ENCODE measurements around the gene KRI1. TPM values are rescaled to one million over a fixed set of nuclear protein-coding genes. Genes with fewer than 3 reads are reported as not detected.

Gene KRI1
- total RNA-seq, 3 donors from 2014 or later, result 16.4 to 23.6 (median 17.6) TPM

DNA sequence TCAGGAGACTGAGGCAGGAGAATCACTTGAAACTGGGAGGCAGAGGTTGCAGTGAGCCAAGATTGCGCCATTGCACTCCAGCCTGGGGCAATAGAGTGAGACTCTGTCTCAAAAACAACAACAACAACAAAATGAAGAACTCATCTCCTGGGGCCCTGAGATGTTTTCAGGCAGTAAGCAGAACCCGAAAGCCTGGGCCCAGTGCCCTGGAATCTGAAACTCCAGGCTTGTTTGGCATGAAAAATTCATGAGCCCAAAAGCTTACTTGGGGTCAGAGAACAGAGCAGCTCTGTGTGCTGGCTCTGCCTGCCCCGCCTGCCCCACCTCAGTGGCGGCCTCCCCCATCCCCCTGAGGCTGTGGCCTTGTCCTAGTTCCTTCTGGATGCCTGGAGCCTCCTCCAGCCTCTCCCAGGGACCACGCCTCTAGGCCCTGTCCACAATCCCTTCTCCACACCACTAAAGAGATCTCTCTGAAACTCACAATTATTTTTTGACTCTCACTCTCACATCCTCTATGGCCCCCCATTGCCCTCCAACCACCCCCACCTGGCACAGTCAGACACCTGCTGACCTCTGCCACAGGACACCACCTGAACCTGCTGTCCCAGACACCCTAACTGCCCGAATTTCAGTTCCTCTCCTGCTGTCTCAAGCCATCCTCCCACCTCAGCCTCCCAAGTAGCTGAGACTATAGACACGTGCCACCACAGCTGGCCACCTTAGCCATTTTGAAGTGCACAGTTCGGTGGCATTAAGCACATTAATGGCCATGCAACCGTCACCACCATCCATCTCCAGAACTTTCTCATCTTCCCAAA is 28.2 kb upstream of the KRI1 start:
- Histone ChIP-seq H3K4me1 (peaks cover 4 to 8% of the 10 kb centered on the region in 2 donors), H3K4me3 (no peak overlapping the region), H3K27ac (peak overlapping the region; percentile 76 to 81), H3K27me3 (no peaks in the 10 kb centered on the region), H3K36me3 (no peaks in the 10 kb centered on the region), H3K9me3 (no peaks in the 10 kb centered on the region)
- intact Hi-C loops (cut with DNase I; ENCODE audit: low total_unique reads), result no loop called here
- TF ChIP-seq, protein P1, sequence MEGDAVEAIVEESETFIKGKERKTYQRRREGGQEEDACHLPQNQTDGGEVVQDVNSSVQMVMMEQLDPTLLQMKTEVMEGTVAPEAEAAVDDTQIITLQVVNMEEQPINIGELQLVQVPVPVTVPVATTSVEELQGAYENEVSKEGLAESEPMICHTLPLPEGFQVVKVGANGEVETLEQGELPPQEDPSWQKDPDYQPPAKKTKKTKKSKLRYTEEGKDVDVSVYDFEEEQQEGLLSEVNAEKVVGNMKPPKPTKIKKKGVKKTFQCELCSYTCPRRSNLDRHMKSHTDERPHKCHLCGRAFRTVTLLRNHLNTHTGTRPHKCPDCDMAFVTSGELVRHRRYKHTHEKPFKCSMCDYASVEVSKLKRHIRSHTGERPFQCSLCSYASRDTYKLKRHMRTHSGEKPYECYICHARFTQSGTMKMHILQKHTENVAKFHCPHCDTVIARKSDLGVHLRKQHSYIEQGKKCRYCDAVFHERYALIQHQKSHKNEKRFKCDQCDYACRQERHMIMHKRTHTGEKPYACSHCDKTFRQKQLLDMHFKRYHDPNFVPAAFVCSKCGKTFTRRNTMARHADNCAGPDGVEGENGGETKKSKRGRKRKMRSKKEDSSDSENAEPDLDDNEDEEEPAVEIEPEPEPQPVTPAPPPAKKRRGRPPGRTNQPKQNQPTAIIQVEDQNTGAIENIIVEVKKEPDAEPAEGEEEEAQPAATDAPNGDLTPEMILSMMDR (IDR thresholded peaks at IDR 0.05), result no peak
- TF ChIP-seq POLR2A (IDR thresholded peaks at IDR 0.05) (no peak), POLR2AphosphoS5 (IDR thresholded peaks at IDR 0.05) (no peak)
- DNase-seq (ENCODE audit: low spot score in 2 of 2), result peak in 1 of 2 donors; percentile 78

DNA sequence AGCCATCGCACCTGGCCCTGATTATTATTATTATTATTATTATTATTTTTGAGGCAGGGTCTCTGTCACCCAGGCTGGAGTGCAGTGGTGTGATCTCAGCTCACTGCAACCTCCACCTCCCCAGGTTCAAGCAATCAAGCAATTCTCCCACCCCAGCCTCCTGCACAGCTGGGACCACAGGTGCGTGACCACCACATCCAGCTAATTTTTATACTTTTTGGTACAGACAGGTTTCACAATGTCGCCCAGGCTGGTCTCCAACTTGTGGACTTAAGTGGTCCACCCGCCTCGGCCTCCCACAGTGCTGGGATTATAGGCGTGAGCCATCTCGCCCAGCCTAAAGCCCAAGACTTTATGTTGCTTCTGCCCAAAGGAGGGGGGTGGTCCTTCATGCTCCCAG is 27.3 kb upstream of the KRI1 start:
- Histone ChIP-seq H3K4me1 (peaks cover 4 to 8% of the 10 kb centered on the region in 2 donors), H3K27ac (peak overlapping the region; percentile 76 to 81)
- DNase-seq (ENCODE audit: low spot score in 2 of 2), result no peak

DNA sequence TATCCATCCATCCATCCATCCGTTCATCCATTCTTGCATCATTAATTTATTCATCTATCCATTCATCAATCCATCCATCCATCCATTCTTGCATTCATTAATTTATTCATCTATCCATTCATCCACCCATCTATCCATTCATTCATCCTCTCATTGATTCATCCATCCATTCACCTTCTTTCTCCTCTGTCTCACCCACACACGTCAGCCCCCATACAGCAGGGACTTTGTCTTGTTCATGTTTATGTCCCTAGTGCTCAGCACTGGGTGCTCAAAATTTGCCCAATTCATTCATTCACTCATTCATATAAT is 22.0 kb upstream of the KRI1 start:
- DNase-seq (ENCODE audit: low spot score in 2 of 2), result no peak
- no peaks in the 10 kb centered on the region for H3K4me1 ChIP-seq
- H3K9me3 ChIP-seq, result no peaks in the 10 kb centered on the region
- H3K27ac ChIP-seq, result no peak overlapping the region
- no peaks in the 10 kb centered on the region for H3K27me3 ChIP-seq
- H3K36me3 ChIP-seq, result no peaks in the 10 kb centered on the region
- intact Hi-C loops (cut with DNase I; ENCODE audit: low total_unique reads), result no loop called here
- no peak overlapping the region for H3K4me3 ChIP-seq
- TF ChIP-seq, protein P1 (IDR thresholded peaks at IDR 0.05), result no peak
- TF ChIP-seq POLR2AphosphoS5 (IDR thresholded peaks at IDR 0.05) (no peak), POLR2A (IDR thresholded peaks at IDR 0.05) (no peak)

More for the DNA sequence above, 27.3 kb upstream of the KRI1 start:
- no peaks in the 10 kb centered on the region for H3K36me3 ChIP-seq
- no peak overlapping the region for H3K4me3 ChIP-seq
- no peaks in the 10 kb centered on the region for H3K27me3 ChIP-seq
- intact Hi-C loops (cut with DNase I; ENCODE audit: low total_unique reads), result no loop called here
- H3K9me3 ChIP-seq, result no peaks in the 10 kb centered on the region
- TF ChIP-seq POLR2AphosphoS5 (IDR thresholded peaks at IDR 0.05) (no peak), POLR2A (IDR thresholded peaks at IDR 0.05) (no peak)
- TF ChIP-seq, protein P1 (IDR thresholded peaks at IDR 0.05), result no peak

DNA sequence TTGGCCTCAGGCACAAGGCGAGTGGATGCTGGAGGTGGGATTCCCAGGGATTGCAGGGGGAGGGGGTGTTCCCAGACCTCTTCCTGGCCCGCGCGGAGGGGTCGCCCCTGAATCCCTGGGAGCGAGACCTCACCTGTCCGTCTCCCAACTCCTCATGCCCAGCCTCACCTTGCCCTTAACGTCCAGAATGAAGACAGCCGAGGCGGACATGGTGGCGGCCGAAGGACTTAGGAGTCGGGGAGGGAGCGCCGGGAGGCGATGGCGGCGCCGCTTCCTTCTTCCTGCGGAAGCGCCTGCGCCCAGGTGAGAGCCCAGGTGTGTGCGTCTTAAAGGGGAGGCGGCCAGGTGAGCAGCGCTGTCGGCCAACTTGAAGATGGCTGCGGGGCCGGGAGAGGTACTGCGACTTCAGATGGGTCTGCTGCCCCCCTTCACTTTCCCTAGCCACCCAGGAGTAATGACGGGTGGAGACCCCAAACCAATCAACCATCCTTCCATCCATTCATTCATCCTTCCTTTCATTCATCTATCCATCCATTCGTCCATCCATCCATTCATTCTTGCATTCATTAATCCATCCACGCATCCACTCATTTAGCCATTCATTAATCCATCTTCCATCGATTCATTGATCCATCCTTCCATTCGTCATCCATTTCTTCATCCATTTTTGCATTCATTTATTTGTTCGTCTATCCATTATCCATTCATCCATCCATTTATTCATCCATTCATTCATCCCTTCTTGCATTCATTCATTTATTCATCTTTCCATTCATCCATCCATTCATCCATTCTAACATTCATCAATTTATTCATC is 21.4 kb upstream of the KRI1 start, which contains the start of gene AP1M2:
Gene AP1M2 (minus strand): TSS at position 291 of the 817 bp plus-strand sequence. CDS start 81 bp downstream, at position 210.
- H3K27ac ChIP-seq, result peak within 1 kb of the TSS; percentile 32 to 76
- no peaks in the 10 kb centered on the region for H3K9me3 ChIP-seq
- TF ChIP-seq, protein P1 (IDR thresholded peaks at IDR 0.05), result no peak
- TF ChIP-seq POLR2A (IDR thresholded peaks at IDR 0.05), result no peak
- no peak for TF ChIP-seq POLR2AphosphoS5 (IDR thresholded peaks at IDR 0.05)
- intact Hi-C loops (cut with DNase I; ENCODE audit: low total_unique reads), result no loop called here
- H3K4me1 ChIP-seq, result no peaks in the 10 kb centered on the region
- no peaks in the 10 kb centered on the region for H3K27me3 ChIP-seq
- H3K36me3 ChIP-seq, result no peaks in the 10 kb centered on the region
- no peak for DNase-seq (ENCODE audit: low spot score in 2 of 2)
- H3K4me3 ChIP-seq, result peak within 1 kb of the TSS in 2 of 3 donors; percentile 60 to 68

DNA sequence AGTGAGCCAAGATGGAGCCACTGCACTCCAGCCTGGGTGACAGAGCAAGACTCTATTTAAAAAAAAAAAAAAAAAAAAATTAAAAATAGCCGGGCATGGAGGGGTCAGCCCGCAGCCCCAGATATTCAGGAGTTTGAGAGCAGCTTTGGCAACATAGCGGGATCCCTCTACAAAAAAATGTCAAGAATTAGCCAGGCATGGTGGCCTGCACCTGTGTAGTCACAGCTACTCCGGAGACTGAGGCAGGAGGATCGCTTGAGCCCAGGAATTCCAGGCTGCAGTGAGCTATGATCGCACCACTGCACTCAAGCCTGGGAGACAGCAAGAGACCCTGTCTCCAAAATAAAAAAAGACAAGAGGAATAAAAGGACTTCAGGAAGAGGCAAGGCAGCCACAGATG is 20.6 kb upstream of the KRI1 start:
- no peaks in the 10 kb centered on the region for H3K36me3 ChIP-seq
- DNase-seq (ENCODE audit: low spot score in 2 of 2), result no peak
- TF ChIP-seq POLR2A (IDR thresholded peaks at IDR 0.05), result no peak
- TF ChIP-seq, protein P1 (IDR thresholded peaks at IDR 0.05), result no peak
- no peaks in the 10 kb centered on the region for H3K9me3 ChIP-seq
- H3K4me1 ChIP-seq, result no peaks in the 10 kb centered on the region
- no peaks in the 10 kb centered on the region for H3K27me3 ChIP-seq
- intact Hi-C loops (cut with DNase I; ENCODE audit: low total_unique reads), result no loop called here
- peak overlapping the region in 2 of 3 donors; percentile 60 to 68 for H3K4me3 ChIP-seq
- H3K27ac ChIP-seq, result peak overlapping the region in 1 of 2 donors; percentile 76

All from breast epithelium (tissue), 4 donors.